Heart right ventricle (tissue), 16 donors: Measurements from ENCODE around the gene SLC25A33. TPM values are rescaled to one million over a fixed set of nuclear protein-coding genes. Genes with fewer than 3 reads are reported as not detected.
A peak's percentile ranks its signal among the peaks of the same experiment; 100 is the strongest.

Experiments
- ATAC-seq, 8 donors: fragments of 200-7000 bp; cut with Tn5 transposase; one replicate each; pipeline ENCODE4 v1.9.1; 2020; ENCODE audit warnings: mild to moderate bottlenecking in 8 of 8, moderate library complexity in 8 of 8, moderate number of reproducible peaks in 1 of 8
- DNase-seq, 2 donors: peaks; one replicate each; pipeline ENCODE4 v3.0.0-alpha.2; 2020
- H3K27ac ChIP-seq, 10 donors: fragments of 200-600 bp; sonication (generic) in 2 of 10; one replicate each; pipeline versions ENCODE4 v1.5.0 to v1.8.0; 2020 to 2022; ENCODE audit warnings: mild to moderate bottlenecking in 3 of 10
- H3K27me3 ChIP-seq, 7 donors: fragments of 200-600 bp; one replicate each; pipeline ENCODE4 v1.8.0; 2021 to 2022; ENCODE audit warnings: mild to moderate bottlenecking in 2 of 7
- H3K36me3 ChIP-seq, 9 donors: fragments of 200-600 bp; sonication (generic) in 1 of 9; one replicate each; pipeline versions ENCODE4 v1.5.0 to v1.8.0; 2020 to 2022; ENCODE audit warnings: mild to moderate bottlenecking in 2 of 9
- H3K4me1 ChIP-seq, 9 donors: fragments of 200-600 bp; sonication (generic) in 1 of 9; one replicate each; pipeline versions ENCODE4 v1.5.0 to v1.8.0; 2020 to 2022; ENCODE audit warnings: mild to moderate bottlenecking in 4 of 9
- H3K4me3 ChIP-seq, 10 donors: fragments of 200-600 bp; sonication (generic) in 2 of 10; one replicate each; pipeline versions ENCODE4 v1.5.0 to v1.8.0; 2020 to 2022; ENCODE audit warnings: mild to moderate bottlenecking in 7 of 10, moderate library complexity in 2 of 10
- H3K9me3 ChIP-seq, 11 donors: fragments of 200-600 bp in 10 of 11; sonication (generic) in 2 of 11; one replicate each; pipeline versions ENCODE4 v1.5.0 to v1.8.0; 2013 to 2022; ENCODE audit warnings: mild to moderate bottlenecking in 2 of 11, control low read depth in 1 of 11, moderate library complexity in 1 of 11
- CTCF ChIP-seq, 9 donors: fragments of 200-600 bp; sonication (generic) in 2 of 9; IDR thresholded peaks; one replicate each; pipeline versions ENCODE4 v1.5.0 to v1.8.0; 2021 to 2022; ENCODE audit warnings: antibody characterized with exemption in 9 of 9, mild to moderate bottlenecking in 5 of 9, moderate library complexity in 1 of 9
- whole genome bisulfite sequencing, 2 donors: extraction: QIAGEN DNeasy Blood & Tissue Kit; methylation state at CpG; one replicate each; pipeline ENCODE4 v1.1.7; 2013; ENCODE audit warnings: inconsistent platforms in 1 of 2; 5-methylcytosine and 5-hydroxymethylcytosine counted together
- intact Hi-C, 10 donors: fragments of 100-400 bp; cut with DNase I; formaldehyde crosslinking; loops; one replicate each; pipeline versions ENCODE4 v1.11.1 to v1.14.2; 2022
- polyA plus RNA-seq, 2 donors: library from polyadenylated mRNA; stranded (reverse); fragments of 200-250 nt; gene quantifications; one replicate each; pipeline ENCODE4 v1.2.3, GENCODE V29; 2013
- total RNA-seq, 10 donors: library from RNA; stranded (reverse); fragmentation: NEBNext Ultra II Directional in 3 of 10; extraction: Animal tissue kit (Norgen Biotek cat#: 25700) in 3 of 10; gene quantifications; one replicate each; pipeline versions ENCODE4 v1.2.1 to v1.2.4, GENCODE V29; 2021 to 2023
- donor health status: Arrhythmogenic right ventricular cardiomyopathy.
- donor health status: ischemic (EF 13 %, LVEDD 7.1; RV severe dilation, severe dysfunction).
- donor health status: healthy with polysubstance abuse.
- donor health status: DM: no; HTN: yes; CAD: no.
- donor health status: DM: no; HTN: no; CAD: no.
- donor health status: ischemic (EF 25% LVEDD 6.9; RV normal size, moderate dysfunction).
- donor health status: ischemic (EF 25% LVEDD 5.7; RV mildly dilated, moderate dysfunction).
- donor health status: healthy.
- donor health status: DM: yes; HTN: yes; CAD: no.
- donor health status: Ischemic cardiomyopathy.
- donor health status: ischemic (EF 35%, LVEDD 5.7; RV mildly dilated, moderate dysfunction).
- donor health status: nonischemic (EF 11% LVEDD 7.7; RV severe dilation, severe dysfunction).
- donor health status: DM: yes; HTN: yes; CAD: no.
- donor health status: PGD.
- donor health status: ischemic (EF 29% LVEDD 5.4; RV normal size, mild dysfunction).
- donor health status: nonischemic (EF 23%, LVEDD 6.1; RV moderate dilation, normal function).

SLC25A33 gene
- total and polyA plus RNA-seq, 12 donors: 2.8 to 7.7 (median 5.4) TPM

GRCh38 chr1:9630331-9631111 is 91.3 kb downstream of the SLC25A33 start:
- Histone ChIP-seq H3K4me1 (peaks cover 0 to 64% (median 4%) of the 10 kb centered on the region in 9 donors), H3K36me3 (no peaks in the 10 kb centered on the region), H3K27ac (peak overlapping the region in 1 of 10 donors; percentile 89), H3K27me3 (peaks cover 0 to 14% (median 9%) of the 10 kb centered on the region in 7 donors), H3K4me3 (peak overlapping the region in 2 of 10 donors; percentile 11 to 47), H3K9me3 (peaks cover 0 to 2% (median 0%) of the 10 kb centered on the region in 11 donors)
- DNase-seq (no peak), ATAC-seq (no peak)
- intact Hi-C loops: loop anchor here in 2 of 10 donors (5.0 to 10.0 kb wide), 2 partner anchors 232 to 244 kb away; no protein-coding TSS in a partner anchor
- WGBS, 2 donors: 75 to 77% methylated on average over 8 of the region's 8 CpGs
- TF ChIP-seq CTCF (IDR thresholded peaks at IDR 0.05): no peak

GRCh38 chr1:9631613-9632012 is 92.3 kb downstream of the SLC25A33 start:
- Histone ChIP-seq H3K4me1 (peaks cover 0 to 57% (median 4%) of the 10 kb centered on the region in 9 donors), H3K9me3 (peaks cover 0 to 2% (median 0%) of the 10 kb centered on the region in 11 donors), H3K4me3 (no peak overlapping the region), H3K36me3 (no peaks in the 10 kb centered on the region), H3K27me3 (peaks cover 0 to 4% (median 0%) of the 10 kb centered on the region in 7 donors), H3K27ac (peak overlapping the region in 1 of 10 donors; percentile 89)
- 86% methylated on average over 3 of the region's 3 CpGs for WGBS, 2 donors
- ATAC-seq (no peak), DNase-seq (no peak)
- intact Hi-C loops: loop anchor here in 2 of 10 donors (5.0 to 10.0 kb wide), 2 partner anchors 231 to 243 kb away; no protein-coding TSS in a partner anchor
- no peak for TF ChIP-seq CTCF (IDR thresholded peaks at IDR 0.05)

- 73 to 85% methylated on average over 6 of the region's 6 CpGs for WGBS, 2 donors
- no peaks in the 10 kb centered on the region for H3K27me3 ChIP-seq
- no peak for DNase-seq
- no peak overlapping the region for H3K27ac ChIP-seq
- H3K4me3 ChIP-seq: no peak overlapping the region
- intact Hi-C loops: loop anchor here in 2 of 10 donors (5.0 to 10.0 kb wide), 2 partner anchors 229 to 241 kb away; no protein-coding TSS in a partner anchor
- no peak for ATAC-seq
- peaks cover 0 to 5% (median 0%) of the 10 kb centered on the region in 11 donors for H3K9me3 ChIP-seq
- peaks cover 0 to 38% (median 0%) of the 10 kb centered on the region in 9 donors for H3K4me1 ChIP-seq
- H3K36me3 ChIP-seq: no peaks in the 10 kb centered on the region
- TF ChIP-seq CTCF (IDR thresholded peaks at IDR 0.05): no peak
These were observed 94.2 kb downstream of the SLC25A33 start for GRCh38 chr1:9633493-9633892.

GRCh38 chr1:9634582-9634981 is 95.3 kb downstream of the SLC25A33 start:
- intact Hi-C loops: loop anchor here in 2 of 10 donors (5.0 to 10.0 kb wide), 2 partner anchors 228 to 240 kb away; no protein-coding TSS in a partner anchor
- WGBS, 2 donors: 74 to 79% methylated on average over 2 of the region's 2 CpGs
- peaks cover 0 to 34% (median 0%) of the 10 kb centered on the region in 9 donors for H3K4me1 ChIP-seq
- TF ChIP-seq CTCF (IDR thresholded peaks at IDR 0.05): no peak
- DNase-seq (no peak), ATAC-seq (no peak)
- H3K36me3 ChIP-seq: no peaks in the 10 kb centered on the region
- H3K4me3 ChIP-seq: no peak overlapping the region
- H3K27me3 ChIP-seq: no peaks in the 10 kb centered on the region
- H3K27ac ChIP-seq: no peak overlapping the region
- peaks cover 0 to 5% (median 0%) of the 10 kb centered on the region in 11 donors for H3K9me3 ChIP-seq

Other genes starting within 250 kb of the SLC25A33 start
- gene SPSB1, start 246.6 kb upstream of the SLC25A33 start, total RNA-seq: 10 to 100 TPM in 3 of 10 donors, 1 to 10 TPM in 7; 5.5 to 16.5 (median 9.4) TPM
- 1 to 10 TPM; 6.7 to 7.5 TPM for gene SPSB1, start 246.6 kb upstream of the SLC25A33 start, polyA plus RNA-seq
- 10 to 100 TPM; 13.3 to 26.0 (median 18.3) TPM for gene TMEM201, start 49.4 kb downstream of the SLC25A33 start, total RNA-seq
- 10 to 100 TPM; 10.7 to 13.7 TPM for gene TMEM201, start 49.4 kb downstream of the SLC25A33 start, polyA plus RNA-seq
- gene PIK3CD, start 112.3 kb downstream of the SLC25A33 start, total RNA-seq: 10 to 100 TPM in 1 of 10 donors, 1 to 10 TPM in 9; 1.9 to 12.1 (median 3.0) TPM
- gene PIK3CD, start 112.3 kb downstream of the SLC25A33 start, polyA plus RNA-seq: 1 to 10 TPM; 1.0 to 2.7 TPM